Caco-2 (cell line): ENCODE results near the gene OLA1. TPM values are rescaled to one million over a fixed set of nuclear protein-coding genes. Genes with fewer than 3 reads are reported as not detected.

Source experiments
- BruUV-seq: library from RNA; stranded (reverse); fragments of 400-500 nt; replicated peaks from 2 replicates; lab custom pipeline; 2021; lab: Mats Ljungman, UMichigan
- CTCF ChIA-PET: fragments of 300-600 bp; sonication (Branson Sonifier 250); formaldehyde crosslinking; loops from one replicate; lab custom pipeline; 2022; ENCODE audit warnings: antibody characterized with exemption; lab: Charles Lee
- POLR2A ChIA-PET: fragments of 300-600 bp; sonication (Branson Sonifier 250); formaldehyde crosslinking; loops from one replicate; lab custom pipeline; 2022; ENCODE audit warnings: antibody characterized with exemption; lab: Charles Lee
- DNase-seq, 2 experiments: peaks; one replicate each; pipeline versions ENCODE4 v3.0.0 to v3.0.0-alpha.2; 2020 to 2022
- H3K27me3 ChIP-seq: replicated peaks from 2 replicates; pipeline ENCODE4 v1.6.0; 2011; ENCODE audit warnings: low read length; ENCODE audit not compliant: control insufficient read depth, insufficient read depth
- H3K36me3 ChIP-seq: 2 replicates; pipeline ENCODE4 v1.5.1; 2011; ENCODE audit warnings: low read length; ENCODE audit not compliant: control insufficient read depth, insufficient read depth
- H3K4me1 ChIP-seq: fragments of 250-450 bp; sonication (Bioruptor Pico); 2 replicates; pipeline ENCODE4 v1.5.1; 2020; ENCODE audit warnings: mild to moderate bottlenecking
- H3K4me3 ChIP-seq: 2 replicates; pipeline ENCODE4 v1.5.1; 2011; ENCODE audit warnings: low read depth, mild to moderate bottlenecking, control low read depth, low read length
- H3K9me3 ChIP-seq: fragments of 250-450 bp; sonication (Bioruptor Pico); 2 replicates; pipeline ENCODE4 v1.5.1; 2020; ENCODE audit warnings: mild to moderate bottlenecking, moderate library complexity
- H3K27ac Mint-ChIP-seq: one replicate; pipeline ENCODE4 v1.8.0; 2022; ENCODE audit warnings: mixed read lengths; ENCODE audit not compliant: unreplicated experiment
- H3K27me3 Mint-ChIP-seq: one replicate; pipeline ENCODE4 v1.8.0; 2022; ENCODE audit warnings: mixed read lengths; ENCODE audit not compliant: insufficient read depth, unreplicated experiment
- H3K36me3 Mint-ChIP-seq: one replicate; pipeline ENCODE4 v1.8.0; 2022; ENCODE audit warnings: mild to moderate bottlenecking, mixed read lengths; ENCODE audit not compliant: insufficient read depth, unreplicated experiment
- H3K4me1 Mint-ChIP-seq: one replicate; pipeline ENCODE4 v1.8.0; 2022; ENCODE audit warnings: low read depth, mixed read lengths; ENCODE audit not compliant: unreplicated experiment
- H3K4me3 Mint-ChIP-seq: one replicate; pipeline ENCODE4 v1.8.0; 2022; ENCODE audit warnings: mild to moderate bottlenecking, moderate library complexity, mixed read lengths; ENCODE audit not compliant: unreplicated experiment
- H3K9me3 Mint-ChIP-seq: one replicate; pipeline ENCODE4 v1.8.0; 2022; ENCODE audit warnings: mixed read lengths; ENCODE audit not compliant: unreplicated experiment
- CTCF ChIP-seq, 2 experiments: fragments of 200-600 bp in 1 of 2; IDR thresholded peaks; 1 replicate in 1 of 2; 2 replicates in 1 of 2; pipeline versions ENCODE4 v1.5.1 to v1.8.0; 2011 to 2022; ENCODE audit warnings: antibody characterized with exemption in 1 of 2, control low read depth in 1 of 2, inconsistent platforms in 1 of 2, low read depth in 1 of 2, low read length in 1 of 2, mild to moderate bottlenecking in 1 of 2, moderate library complexity in 1 of 2; ENCODE audit not compliant: insufficient read depth in 1 of 2, severe bottlenecking in 1 of 2, unreplicated experiment in 1 of 2
- intact Hi-C: fragments of 100-400 bp; cut with micrococcal nuclease; formaldehyde crosslinking; loops from one replicate; pipeline ENCODE4 v1.10.0; 2022; ENCODE audit not compliant: unreplicated experiment
- total RNA-seq: library from RNA; stranded (reverse); gene quantifications from 2 replicates; pipeline ENCODE4 v1.2.3, GENCODE V29; 2022

OLA1 gene
- total RNA-seq, 1 experiment from 2014 or later: 177 TPM

DNA sequence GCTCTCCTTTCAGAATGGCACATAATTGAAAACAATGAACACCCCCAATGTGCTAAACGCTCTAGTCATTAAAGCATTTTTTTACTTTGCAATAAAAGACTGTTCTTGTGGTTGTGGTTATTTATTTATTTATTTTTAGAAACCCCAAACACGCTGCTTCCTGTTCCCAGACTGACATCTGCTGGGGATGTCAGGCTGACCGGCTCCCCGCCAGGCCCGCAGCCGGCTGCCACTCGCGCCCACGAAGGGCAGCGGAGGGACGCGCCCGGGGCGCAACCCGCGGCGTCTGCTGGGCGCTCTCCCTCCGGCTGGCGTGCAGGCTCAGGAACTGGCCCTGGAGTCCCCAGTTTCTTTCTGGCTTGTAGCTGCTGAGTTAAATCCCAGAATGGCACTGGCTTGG, 200.1 kb downstream of the OLA1 start:
- Histone ChIP-seq H3K4me1 (peaks cover 29% of the 10 kb centered on the region), H3K9me3 (no peaks in the 10 kb centered on the region), H3K4me3 (no peak overlapping the region), H3K27me3 (no peaks in the 10 kb centered on the region), H3K36me3 (peaks cover 2% of the 10 kb centered on the region)
- ChIA-PET CTCF (no interaction called here), POLR2A (interaction anchor here (1.0 kb wide), 1 partner anchor 83 kb away, joined by 3 read pairs; no protein-coding TSS in a partner anchor)
- no peak for DNase-seq
- Mint-ChIP-seq H3K9me3 (no peaks in the 10 kb centered on the region), H3K27ac (no peak overlapping the region), H3K4me1 (peaks cover 27% of the 10 kb centered on the region), H3K36me3 (peaks cover 35% of the 10 kb centered on the region), H3K27me3 (no peaks in the 10 kb centered on the region), H3K4me3 (no peak overlapping the region)
- intact Hi-C loops: no loop called here
- no peak for TF ChIP-seq CTCF (IDR thresholded peaks at IDR 0.05; ENCODE audit: insufficient read depth in 1 of 2, low read depth in 1 of 2, low read length in 1 of 2, severe bottlenecking in 1 of 2, unreplicated experiment in 1 of 2)
- no TSS peak for BruUV-seq

DNA sequence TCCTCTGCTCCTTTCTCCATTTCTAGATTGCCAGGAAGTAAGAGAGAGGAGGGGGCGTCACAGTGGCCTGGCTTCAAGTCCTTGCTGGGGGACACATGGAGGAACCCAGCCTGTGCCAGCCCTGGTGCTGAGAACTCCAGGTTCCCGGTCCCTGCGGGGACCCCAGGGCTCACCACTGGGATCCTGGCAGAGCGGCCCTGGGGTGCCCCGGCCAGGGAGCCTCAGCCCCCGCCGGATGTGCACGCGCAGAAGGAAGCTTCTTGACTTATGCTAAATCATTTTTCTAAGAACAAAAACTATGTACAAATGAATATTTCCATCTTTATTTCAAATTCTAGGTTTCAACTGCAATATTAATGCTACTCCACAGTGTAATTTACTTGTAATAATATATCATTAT, 200.6 kb downstream of the OLA1 start:
- Histone ChIP-seq H3K4me1 (peaks cover 29% of the 10 kb centered on the region), H3K36me3 (peaks cover 2% of the 10 kb centered on the region), H3K27me3 (no peaks in the 10 kb centered on the region), H3K9me3 (no peaks in the 10 kb centered on the region), H3K4me3 (no peak overlapping the region)
- Mint-ChIP-seq H3K36me3 (peaks cover 35% of the 10 kb centered on the region), H3K4me1 (peaks cover 27% of the 10 kb centered on the region), H3K27me3 (no peaks in the 10 kb centered on the region), H3K4me3 (no peak overlapping the region), H3K9me3 (no peaks in the 10 kb centered on the region), H3K27ac (no peak overlapping the region)
- ChIA-PET POLR2A (no interaction called here), CTCF (no interaction called here)
- TF ChIP-seq CTCF (IDR thresholded peaks at IDR 0.05; ENCODE audit: insufficient read depth in 1 of 2, low read depth in 1 of 2, low read length in 1 of 2, severe bottlenecking in 1 of 2, unreplicated experiment in 1 of 2): no peak
- intact Hi-C loops: no loop called here
- no TSS peak for BruUV-seq
- DNase-seq: no peak

- H3K4me3 ChIP-seq: no peak overlapping the region
- intact Hi-C loops: no loop called here
- H3K36me3 Mint-ChIP-seq: peaks cover 29% of the 10 kb centered on the region
- H3K27me3 ChIP-seq: no peaks in the 10 kb centered on the region
- peaks cover 2% of the 10 kb centered on the region for H3K36me3 ChIP-seq
- H3K27me3 Mint-ChIP-seq: no peaks in the 10 kb centered on the region
- H3K4me1 ChIP-seq: peaks cover 18% of the 10 kb centered on the region
- H3K9me3 Mint-ChIP-seq: no peaks in the 10 kb centered on the region
- H3K4me1 Mint-ChIP-seq: peaks cover 12% of the 10 kb centered on the region
- no peaks in the 10 kb centered on the region for H3K9me3 ChIP-seq
- no peak for DNase-seq
- H3K4me3 Mint-ChIP-seq: no peak overlapping the region
- BruUV-seq: no TSS peak
- H3K27ac Mint-ChIP-seq: peak overlapping the region; percentile 18
- POLR2A ChIA-PET: no interaction called here
- TF ChIP-seq CTCF (IDR thresholded peaks at IDR 0.05; ENCODE audit: insufficient read depth in 1 of 2, low read depth in 1 of 2, low read length in 1 of 2, severe bottlenecking in 1 of 2, unreplicated experiment in 1 of 2): no peak
- CTCF ChIA-PET: no interaction called here
Measured at GRCh38 chr2:174046172-174046571, 202.2 kb downstream of the OLA1 start.
